NCI-H526 treated with DMSO at 0.1 percent for 48 hours (cell line): ENCODE results near the gene ALOX5.

ENCODE experiments used
- DNase-seq: peaks from one replicate; lab custom pipeline; 2025; lab: John Stamatoyannopoulos, UW

Gene ALOX5

DNA sequence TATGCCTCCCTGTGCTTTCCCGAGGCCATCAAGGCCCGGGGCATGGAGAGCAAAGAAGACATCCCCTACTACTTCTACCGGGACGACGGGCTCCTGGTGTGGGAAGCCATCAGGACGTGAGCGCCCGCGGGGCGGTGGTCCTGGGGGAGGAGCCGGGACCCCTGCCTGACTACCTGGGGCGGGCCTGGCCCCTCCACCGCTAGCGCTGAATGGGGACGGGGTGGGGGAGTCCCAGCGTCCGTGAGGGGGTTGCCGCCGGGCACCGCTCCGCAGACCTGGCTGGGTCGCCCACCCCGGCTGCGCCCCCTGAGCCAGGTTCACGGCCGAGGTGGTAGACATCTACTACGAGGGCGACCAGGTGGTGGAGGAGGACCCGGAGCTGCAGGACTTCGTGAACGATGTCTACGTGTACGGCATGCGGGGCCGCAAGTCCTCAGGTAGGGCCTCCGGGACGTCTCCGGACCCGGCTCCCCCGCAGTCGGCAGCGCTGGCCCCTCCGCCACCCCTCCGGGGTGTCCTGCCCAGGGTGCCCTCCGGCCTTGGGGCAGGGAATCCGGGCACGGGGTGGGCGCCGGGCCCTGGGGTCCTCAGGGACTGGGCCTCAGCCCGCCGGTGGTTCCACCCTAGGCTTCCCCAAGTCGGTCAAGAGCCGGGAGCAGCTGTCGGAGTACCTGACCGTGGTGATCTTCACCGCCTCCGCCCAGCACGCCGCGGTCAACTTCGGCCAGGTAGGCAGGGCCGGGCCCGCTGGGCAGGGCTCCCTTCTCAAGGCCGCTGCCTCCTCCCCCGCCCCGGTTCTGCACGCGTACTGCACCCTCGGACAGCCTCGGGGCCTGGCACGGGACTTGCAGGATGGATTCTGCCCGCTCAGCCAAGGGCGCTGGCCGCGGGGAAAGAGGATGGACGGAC is 69.3 kb downstream of the ALOX5 start:
- DNase-seq = no peak

DNA sequence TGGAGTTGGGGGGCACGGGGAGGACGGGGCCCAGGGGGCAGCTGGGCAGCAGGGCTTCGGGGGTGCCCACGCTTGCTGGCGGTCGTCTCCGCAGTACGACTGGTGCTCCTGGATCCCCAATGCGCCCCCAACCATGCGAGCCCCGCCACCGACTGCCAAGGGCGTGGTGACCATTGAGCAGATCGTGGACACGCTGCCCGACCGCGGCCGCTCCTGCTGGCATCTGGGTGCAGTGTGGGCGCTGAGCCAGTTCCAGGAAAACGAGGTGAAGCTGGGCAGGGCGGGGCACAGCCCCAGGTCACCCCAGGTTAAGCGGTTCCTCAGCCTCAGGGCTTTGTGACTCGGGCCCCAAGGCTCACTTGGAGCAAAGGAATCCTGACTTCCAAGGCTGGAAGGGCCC is 70.0 kb downstream of the ALOX5 start:
- no peak for DNase-seq

DNA sequence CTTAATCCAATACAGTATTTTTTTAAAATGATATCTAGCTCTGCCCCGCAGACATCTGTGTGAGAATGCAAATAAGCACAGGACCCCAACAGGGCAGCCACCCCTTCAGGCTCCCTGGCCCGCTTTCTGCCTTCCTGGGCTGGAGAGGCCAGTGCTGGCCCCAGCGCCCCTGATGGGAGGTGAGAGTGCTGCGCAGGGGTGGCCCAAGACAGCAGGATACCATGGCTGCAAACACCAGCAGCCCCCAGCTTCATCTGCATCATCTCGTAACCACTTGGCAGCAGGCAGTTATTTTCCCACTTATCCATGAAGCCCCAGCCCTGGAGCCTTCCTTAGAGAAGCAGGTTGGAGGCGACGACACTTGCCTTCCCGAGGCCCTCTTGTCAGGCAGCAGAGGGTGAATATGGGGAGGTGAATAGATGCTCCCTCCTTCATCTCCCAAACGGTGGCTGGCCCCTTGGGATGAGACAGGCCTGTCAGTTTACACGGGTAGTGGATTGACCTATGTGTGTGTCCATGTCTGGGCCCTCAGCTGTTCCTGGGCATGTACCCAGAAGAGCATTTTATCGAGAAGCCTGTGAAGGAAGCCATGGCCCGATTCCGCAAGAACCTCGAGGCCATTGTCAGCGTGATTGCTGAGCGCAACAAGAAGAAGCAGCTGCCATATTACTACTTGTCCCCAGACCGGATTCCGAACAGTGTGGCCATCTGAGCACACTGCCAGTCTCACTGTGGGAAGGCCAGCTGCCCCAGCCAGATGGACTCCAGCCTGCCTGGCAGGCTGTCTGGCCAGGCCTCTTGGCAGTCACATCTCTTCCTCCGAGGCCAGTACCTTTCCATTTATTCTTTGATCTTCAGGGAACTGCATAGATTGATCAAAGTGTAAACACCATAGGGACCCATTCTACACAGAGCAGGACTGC is 71.2 kb downstream of the ALOX5 start:
- DNase-seq = no peak

DNA sequence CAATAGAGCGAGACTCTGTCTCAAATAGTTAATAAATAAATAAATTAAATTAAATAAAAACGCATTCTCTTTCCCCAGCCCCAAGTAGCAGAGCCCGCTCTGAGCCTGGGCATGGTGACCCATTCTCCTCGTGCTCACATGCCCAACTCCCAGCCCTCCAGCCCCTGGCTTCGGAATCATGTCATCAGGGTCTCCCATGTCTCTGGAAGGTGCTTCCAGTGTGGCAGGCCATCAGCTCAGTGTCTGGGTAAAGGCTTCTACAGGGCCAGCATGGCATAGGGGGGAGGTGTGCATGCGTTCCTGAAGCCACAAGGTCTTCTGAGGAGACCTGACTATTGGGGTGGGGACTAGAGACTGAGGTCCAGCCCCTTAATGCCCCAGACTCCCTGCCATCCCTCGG is 72.8 kb downstream of the ALOX5 start:
- no peak for DNase-seq

DNA sequence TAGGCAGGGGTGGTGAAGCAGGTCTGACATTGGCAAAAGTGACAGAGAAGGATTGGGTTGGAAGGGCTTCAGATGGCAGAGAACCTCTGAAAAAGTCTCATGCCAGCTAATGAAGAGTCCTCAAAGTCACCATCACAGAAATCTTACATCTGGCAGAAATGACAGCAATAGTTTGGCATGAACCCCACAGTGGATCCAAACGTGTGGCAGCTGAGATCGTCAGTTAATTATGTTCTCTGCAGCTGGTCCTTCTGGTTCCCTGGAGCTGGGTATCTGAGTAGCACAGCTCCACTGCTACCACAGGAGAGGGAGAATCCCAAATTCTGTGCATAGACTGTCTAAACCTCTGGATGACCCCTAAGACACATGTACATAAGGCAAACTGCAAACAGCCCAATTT is 73.4 kb downstream of the ALOX5 start:
- DNase-seq = no peak

DNA sequence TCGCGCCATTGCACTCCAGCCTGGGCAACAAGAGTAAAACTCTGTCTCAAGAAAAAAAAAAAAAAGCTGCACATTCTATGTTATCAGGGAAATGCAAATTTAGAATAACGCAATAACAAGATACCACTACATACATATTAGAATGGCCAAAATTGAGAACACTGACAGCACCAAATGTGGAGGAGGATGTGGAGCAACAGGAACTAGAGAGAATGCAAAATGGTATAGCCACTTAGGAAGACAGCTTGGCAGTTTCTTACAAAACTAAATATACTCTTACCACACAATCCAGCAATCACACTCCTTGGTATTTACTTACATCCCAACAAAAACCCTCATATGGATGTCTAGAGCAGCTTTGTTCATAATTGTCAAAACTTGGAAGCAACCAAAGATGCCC is 76.8 kb downstream of the ALOX5 start:
- DNase-seq = no peak

DNA sequence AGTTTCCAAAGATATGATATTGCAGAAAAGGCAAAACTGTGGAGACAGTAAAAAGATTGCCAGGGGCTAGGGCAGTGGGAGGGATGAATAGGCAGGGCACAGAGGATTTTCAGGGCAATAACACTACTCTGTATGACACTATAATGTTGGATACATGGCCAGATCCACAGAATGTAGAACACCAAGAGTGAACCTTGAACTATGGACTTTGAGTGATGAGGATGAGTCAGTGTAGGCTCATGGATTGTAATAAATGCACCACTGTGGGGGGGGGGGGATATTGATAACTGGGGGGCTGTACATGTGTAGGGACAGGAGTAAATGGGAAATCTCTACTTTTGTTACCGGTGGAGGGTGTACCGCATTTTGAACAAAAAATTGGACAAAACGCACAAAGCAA is 77.4 kb downstream of the ALOX5 start:
- no peak for DNase-seq

DNA sequence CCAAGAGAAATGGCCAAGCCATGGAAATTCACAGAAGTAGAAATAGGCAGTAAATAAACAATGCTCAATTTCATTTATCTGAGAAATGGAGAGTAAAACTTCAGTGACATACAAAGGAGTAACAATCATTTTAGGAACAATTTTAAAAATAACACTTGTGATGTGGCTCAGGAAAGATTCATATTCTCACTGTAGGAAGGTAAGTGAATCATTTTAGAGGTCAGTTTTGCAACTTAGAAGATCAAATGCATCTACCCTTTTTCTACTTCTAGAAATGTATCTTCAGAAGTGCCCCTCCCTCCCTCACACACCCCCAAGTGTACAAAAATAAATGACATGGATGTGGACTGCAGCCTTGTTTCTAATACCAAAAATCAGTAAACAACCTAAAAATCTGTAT is 78.3 kb downstream of the ALOX5 start:
- no peak for DNase-seq

DNA sequence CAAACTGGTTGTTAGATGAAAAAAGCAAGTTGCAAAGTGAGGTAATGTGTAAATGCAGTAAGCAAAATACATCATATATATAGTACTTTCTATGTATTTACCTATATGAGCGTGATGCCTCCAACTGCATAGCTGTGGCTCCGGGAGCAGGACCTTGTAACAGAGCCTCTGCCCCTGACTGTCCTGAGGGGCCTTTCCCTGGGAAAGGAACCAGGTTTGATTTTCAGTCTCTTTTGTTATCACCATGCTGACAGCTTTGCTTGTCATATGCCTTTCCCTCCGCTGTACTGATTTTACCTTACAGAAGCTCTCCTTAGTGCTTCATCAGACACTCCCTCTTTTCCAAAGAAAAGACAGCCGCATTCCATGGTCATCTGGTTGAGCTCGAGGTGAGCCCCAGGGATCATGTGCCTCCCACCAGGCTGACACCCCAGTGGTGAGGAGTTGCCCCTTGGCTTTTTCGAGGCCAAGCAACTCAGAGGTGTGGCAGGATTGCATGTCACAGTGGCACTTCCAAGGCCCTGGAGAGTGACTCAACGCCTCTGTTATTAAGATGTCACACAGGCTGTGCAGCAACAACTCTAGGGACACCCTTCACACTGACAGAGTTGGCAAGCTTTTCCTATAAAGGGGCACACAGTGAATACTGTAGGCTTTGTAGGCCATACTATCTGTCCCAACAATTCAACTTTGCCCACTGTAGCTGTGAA is 78.9 kb downstream of the ALOX5 start:
- DNase-seq = no peak

DNA sequence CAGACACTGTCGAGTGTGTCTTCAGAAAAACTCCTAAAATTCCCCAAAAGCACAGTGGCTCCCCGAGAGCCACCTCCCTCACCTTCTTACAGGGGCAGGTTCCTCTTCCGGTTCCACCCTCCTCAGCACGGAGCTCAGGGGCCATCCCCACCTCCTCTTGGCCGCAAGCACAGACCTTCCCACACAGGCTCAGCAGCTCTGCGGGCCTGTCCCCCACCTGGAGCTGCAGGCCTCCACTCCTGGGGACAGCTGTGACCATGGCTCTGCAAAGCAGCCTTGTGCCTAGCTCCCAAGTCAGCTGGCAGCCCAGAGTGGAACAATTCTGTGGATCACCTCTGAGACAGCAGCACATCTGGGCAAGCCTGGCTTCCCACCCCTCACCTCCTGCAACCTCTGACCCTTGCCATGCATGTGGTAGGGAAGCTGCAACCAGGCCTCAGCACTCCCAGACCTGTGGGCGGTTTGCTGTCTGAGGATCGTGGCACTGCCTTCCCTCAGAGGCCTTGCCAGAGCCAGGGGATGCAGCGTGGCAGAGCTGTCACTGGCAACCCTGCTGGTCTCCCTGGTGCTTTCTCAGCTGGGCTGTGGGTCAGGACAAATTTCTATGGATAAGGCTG is 79.7 kb downstream of the ALOX5 start:
- no peak for DNase-seq

DNA sequence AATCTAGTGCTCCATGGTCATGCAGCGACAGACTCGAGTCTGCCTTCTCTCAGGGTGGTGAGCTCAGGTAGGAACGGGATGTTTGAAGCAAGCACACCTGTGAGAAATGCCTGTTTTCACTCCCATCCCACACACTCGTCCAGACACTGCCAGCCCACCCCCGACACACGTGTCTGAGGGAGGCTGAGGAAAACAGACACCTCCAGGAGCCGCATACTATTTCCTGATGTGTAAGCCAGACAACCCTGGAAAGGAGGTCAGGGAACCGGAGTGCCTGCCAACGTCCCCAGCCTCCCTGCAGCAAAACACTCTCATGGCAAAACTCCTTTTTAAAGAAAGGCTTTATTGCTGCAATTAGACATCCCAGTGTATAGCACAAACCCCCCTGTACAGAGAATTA is 80.2 kb downstream of the ALOX5 start:
- DNase-seq = no peak

DNA sequence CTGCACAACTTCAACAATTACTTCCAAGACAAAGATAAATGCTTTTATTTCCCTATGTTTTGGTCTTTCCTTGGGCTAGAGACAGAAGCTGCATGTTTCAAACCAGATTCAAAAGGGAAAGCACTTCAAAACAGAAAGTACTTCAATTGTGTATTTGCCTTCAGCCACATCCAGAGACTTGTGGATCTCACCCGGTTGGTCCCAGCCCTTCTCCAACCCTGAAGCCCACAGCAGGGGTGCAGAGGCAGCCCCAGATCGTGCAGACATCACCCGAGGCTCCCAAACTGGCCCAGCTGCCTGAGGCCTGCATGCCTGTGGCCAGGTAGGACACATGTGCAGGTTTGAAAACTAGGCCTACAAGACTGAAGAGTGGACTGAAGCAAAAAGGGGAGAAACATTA is 80.8 kb downstream of the ALOX5 start:
- DNase-seq = no peak

DNA sequence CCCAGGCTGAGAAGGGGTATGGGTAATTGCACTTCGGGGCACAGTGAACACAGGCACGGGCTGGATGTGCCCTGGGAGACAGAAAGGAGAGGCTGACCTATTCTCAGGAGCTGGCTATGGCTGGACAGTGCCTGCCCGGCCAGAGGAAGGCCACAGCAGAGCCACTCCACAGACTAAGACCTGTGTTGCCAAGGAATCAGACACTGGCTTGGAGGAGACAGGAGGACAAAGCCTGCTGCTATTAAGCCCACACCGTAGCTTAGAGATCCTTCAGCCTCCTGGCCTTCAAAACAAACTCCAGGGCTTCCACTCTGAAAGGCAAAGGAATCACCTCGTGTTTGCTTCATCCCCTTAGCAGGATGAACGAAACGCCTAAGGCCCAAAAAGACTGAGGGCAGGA is 82.2 kb downstream of the ALOX5 start:
- DNase-seq = no peak

DNA sequence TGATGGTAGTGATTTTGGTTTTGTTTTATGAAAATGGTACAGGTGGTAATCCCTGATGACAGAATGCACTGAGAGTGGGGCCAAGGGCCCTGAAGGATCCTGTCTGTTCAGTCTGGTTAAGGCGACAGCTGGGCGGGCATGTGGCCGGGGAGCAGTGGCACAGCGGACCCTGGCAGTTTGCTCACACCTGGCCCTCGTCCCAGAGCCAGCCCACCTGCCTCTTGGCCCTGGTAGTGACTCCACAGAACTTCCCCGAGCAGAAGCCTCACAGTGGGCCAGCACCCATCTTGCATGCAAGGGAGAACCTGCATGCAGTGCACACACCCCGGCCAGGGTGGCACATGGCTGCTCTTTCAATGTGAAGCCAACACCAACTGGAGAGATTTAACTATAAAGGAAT is 82.8 kb downstream of the ALOX5 start:
- DNase-seq = no peak

DNA sequence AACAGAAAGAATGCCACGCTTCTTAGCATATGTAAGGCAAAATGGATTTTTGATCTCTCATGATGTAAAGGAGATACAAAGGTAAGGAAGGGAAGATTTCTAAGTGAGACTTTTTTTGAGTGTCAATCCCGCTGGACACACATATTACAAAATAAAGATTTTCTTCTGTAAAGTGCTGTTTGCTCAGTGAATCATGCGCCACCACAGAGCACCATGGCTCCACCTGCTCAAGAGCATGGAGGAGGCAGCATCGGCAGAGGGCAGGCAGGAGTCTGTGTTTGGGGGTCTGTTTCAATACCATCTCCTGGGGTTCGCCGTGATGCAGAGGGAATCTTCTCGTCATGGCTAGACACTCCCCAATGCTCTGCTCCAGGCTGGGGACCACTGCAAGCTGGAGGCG is 83.5 kb downstream of the ALOX5 start:
- no peak for DNase-seq

DNA sequence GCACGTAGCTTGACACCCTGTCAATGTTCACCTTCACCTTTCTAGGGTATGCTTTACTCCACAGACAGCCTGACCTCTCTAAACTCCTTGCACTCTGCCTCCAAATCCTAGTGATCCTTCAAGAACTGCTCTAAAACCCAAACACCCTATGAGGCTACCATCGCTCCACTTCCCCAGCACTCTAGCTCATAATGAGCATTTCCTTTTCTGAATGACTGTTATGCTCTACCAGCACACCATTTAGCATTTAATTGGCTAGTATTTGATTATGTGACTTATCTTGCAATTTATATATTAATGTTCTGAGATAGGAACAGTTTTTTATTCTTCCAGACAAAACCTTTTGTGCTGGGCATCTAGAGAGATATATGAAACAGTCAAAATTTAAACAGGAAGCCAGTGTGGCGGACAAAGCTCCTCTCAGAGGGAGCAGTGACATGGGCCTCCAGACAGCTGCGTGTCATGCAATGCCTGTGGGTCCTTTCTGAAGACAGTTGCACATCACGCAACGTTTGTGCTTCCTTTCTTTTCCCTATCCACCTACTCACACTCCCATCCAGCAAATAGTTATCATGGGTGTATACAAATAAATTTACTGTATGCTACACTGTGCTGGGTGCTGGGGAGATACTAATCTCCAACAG is 86.3 kb downstream of the ALOX5 start:
- DNase-seq = no peak

DNA sequence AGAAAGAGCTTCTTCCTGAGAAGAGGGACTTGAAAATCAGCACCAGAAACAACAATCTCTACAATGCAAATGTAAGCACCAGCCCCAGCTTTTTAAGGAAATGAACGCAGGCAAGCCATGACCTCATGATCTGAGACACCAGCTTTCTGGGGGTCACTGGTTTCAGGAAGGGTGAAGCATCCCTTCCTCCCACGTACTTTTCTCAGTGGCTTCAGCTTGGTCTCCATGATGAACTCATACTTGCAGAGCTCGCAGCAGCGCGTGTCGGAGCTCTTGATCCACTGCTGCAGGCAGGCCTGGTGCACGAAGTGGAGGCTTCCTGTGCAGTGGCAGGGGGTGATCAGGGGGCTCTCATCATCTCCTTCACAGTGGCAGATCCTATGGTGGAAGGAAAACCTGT is 87.0 kb downstream of the ALOX5 start:
- DNase-seq = no peak

DNA sequence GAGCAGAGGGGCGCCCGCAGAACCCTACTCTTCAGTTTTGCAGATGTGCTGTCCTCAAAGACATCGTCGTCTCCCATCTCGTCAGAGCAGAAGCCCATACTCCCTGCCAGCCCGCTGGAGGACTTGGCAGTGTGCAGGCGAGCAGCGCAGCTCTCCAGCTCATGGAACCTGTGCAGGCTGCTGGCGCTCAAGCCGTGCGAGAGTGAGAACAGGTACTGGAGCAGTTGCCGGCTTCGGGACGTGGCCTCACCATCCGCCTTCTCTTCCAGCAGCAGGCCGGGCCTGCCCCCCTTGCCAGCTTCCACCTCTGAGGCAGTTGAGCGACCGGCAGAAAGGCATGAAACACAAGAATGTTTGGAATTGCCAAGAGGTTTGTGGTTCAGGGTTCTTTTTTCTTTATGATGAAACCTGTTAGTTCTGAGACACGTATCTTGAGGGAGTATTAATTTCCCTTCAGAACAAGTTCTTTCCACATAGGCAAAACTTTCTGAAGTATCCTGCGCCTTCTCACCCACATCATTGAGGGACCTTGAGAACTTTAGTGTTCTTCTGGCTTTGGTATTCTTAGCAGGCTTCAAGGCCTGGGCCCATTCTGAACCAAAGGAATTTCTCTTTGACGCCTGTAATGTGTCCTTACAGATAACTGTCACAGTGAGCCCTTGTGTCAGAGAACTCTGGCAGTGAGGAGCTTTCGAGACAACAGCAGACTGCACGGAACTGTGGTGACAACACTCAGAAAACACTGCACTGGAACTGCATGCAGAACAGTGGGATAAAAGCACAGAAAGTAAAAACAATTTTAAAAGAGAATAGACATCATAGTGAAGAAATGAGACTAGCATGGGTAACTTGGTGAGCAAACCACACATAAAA is 89.5 kb downstream of the ALOX5 start:
- no peak for DNase-seq

DNA sequence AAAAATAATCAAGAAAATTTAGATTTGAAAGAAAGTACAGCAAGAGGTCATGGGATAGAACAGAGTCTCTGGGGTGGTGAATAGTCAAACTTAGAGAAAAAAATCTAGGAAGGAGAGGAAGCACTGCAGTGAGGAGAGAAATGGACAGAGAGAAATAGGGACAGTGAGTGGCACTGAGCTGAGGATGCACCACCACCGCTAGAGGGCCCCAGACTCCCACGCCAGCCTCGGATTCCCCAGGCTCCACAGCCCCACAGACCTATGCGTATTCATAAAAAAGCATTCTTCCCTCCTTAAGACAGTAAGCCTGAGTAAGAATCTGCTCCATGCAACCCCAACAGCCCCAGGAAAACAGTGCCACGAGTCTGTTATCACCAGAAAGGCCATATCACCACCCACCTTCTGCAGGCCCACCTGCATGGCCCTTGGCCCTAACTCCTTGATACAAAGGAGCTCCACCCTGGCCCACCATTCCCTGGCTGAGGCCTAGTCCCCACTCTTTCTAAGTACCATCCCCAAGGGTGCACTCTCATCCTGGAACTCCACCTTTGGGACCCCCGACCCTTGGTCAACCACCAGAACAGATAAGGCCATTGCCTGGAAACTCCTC is 91.0 kb downstream of the ALOX5 start:
- no peak for DNase-seq

DNA sequence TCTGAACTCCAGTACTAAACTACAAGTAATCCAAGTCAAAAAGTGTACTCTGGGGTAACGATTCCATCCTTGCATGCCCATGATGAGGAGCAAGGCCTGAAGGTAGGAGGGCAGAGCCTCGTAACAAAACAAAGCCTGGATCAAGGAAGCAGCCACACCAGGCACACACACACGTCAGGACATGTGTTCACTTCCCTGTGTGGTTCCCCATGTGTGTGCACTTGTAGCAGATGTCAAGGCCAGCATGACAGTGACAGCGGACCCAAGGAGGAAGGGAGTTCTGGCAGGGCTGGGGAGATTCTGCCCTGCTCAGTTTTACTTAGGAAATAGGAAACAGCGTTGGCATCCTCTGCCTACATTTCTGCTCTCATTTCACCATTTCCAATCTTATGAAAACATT is 92.8 kb downstream of the ALOX5 start:
- DNase-seq = no peak
